Smooth muscle cell (in vitro differentiated cells): ENCODE results near the gene ATP8A2. TPM values are rescaled to one million over a fixed set of nuclear protein-coding genes. Genes with fewer than 3 reads are reported as not detected.

Experiments
- DNase-seq: peaks from one replicate; lab custom pipeline; 2025; ENCODE audit not compliant: unreplicated experiment; lab: John Stamatoyannopoulos, UW
- H2AFZ ChIP-seq: fragments of 200-600 bp; sonication (generic); 2 replicates; pipeline ENCODE4 v1.6.0; 2016; ENCODE audit warnings: antibody characterized with exemption, low read depth, mild to moderate bottlenecking
- H3F3A ChIP-seq: fragments of 200-600 bp; sonication (generic); 2 replicates; pipeline ENCODE4 v1.6.0; 2017; ENCODE audit warnings: antibody characterized with exemption, low read depth
- H3K27ac ChIP-seq: fragments of 200-600 bp; sonication (generic); 2 replicates; pipeline ENCODE4 v1.5.1; 2016; ENCODE audit warnings: low read depth, mild to moderate bottlenecking
- H3K27me3 ChIP-seq: fragments of 200-600 bp; sonication (generic); 2 replicates; pipeline ENCODE4 v1.6.1; 2016; ENCODE audit warnings: low read depth, mild to moderate bottlenecking
- H3K36me3 ChIP-seq: fragments of 200-600 bp; sonication (generic); 2 replicates; pipeline ENCODE4 v1.5.1; 2016; ENCODE audit warnings: low read depth
- H3K4me1 ChIP-seq: fragments of 200-600 bp; sonication (generic); 2 replicates; pipeline ENCODE4 v1.5.1; 2016; ENCODE audit warnings: low read depth
- H3K4me2 ChIP-seq: fragments of 200-600 bp; sonication (generic); 2 replicates; pipeline ENCODE4 v1.6.0; 2016; ENCODE audit warnings: mild to moderate bottlenecking
- H3K4me3 ChIP-seq: fragments of 200-600 bp; sonication (generic); 2 replicates; pipeline ENCODE4 v1.5.1; 2016; ENCODE audit warnings: mild to moderate bottlenecking
- H3K79me2 ChIP-seq: fragments of 200-600 bp; sonication (generic); 2 replicates; pipeline ENCODE4 v1.6.0; 2016; ENCODE audit warnings: low read depth, mild to moderate bottlenecking
- H3K9ac ChIP-seq: fragments of 200-600 bp; sonication (generic); 2 replicates; pipeline ENCODE4 v1.6.0; 2016; ENCODE audit warnings: low read depth
- H3K9me3 ChIP-seq: fragments of 200-600 bp; sonication (generic); replicated peaks from 2 replicates; pipeline ENCODE4 v1.5.1; 2016; ENCODE audit warnings: low read depth
- H4K20me1 ChIP-seq: fragments of 200-600 bp; sonication (generic); 2 replicates; pipeline ENCODE4 v1.6.0; 2016; ENCODE audit warnings: low read depth
- WGBS: methylation state at CpG from one replicate; pipeline ENCODE4 v1.1.7; 2016; ENCODE audit warnings: low lambda C conversion rate; 5-methylcytosine and 5-hydroxymethylcytosine counted together
- polyA plus RNA-seq: library from polyadenylated mRNA; unstranded; fragments of >200 nt; fragmentation: Nextera tagmentation; extraction: Ambion mirVana; gene quantifications from 2 replicates; pipeline ENCODE4 v1.2.1, GENCODE V29; 2016
- total RNA-seq: library from RNA; depleted of rRNA; stranded (reverse); fragments of >200 nt; gene quantifications from 2 replicates; pipeline ENCODE4 v1.2.3, GENCODE V29; 2014
- TF ChIP-seq, protein P1 (sequence below): fragments of 200-600 bp; sonication (generic); IDR thresholded peaks from 2 replicates; pipeline ENCODE4 v1.5.1; 2017; ENCODE audit warnings: borderline replicate concordance, mild to moderate bottlenecking, antibody characterized with exemption; ENCODE audit not compliant: insufficient read depth, poor library complexity, severe bottlenecking

ATP8A2 gene
- total and polyA plus RNA-seq, 2 experiments from 2014 or later, result under 0.01 to 0.06 TPM

DNA sequence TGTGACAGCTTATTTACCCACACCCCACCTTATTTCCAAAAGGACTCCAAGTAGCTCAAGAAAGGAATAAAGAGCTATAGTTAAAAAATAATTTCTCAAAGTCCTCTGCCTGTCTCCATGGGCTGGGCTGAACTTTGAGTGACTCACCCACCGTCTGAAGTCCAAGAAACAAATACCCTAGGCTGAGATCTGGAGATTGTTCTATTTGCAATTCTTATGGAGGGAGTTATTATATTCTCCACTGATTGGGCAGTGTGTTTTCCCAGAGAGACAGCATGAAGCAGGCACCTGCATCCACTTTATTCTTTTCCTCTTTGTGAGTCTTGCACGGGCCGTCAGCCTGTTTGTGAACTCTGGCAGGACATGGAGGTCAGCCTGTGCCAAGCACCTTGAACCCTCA is 616.9 kb downstream of the ATP8A2 start:
- Histone ChIP-seq H2AFZ (no peak overlapping the region), H3K27me3 (no peaks in the 10 kb centered on the region), H3K4me3 (no peak overlapping the region), H3K27ac (no peak overlapping the region), H3K4me2 (no peak overlapping the region), H4K20me1 (no peaks in the 10 kb centered on the region), H3K4me1 (peaks cover 9% of the 10 kb centered on the region), H3F3A (no peaks in the 10 kb centered on the region), H3K36me3 (no peaks in the 10 kb centered on the region), H3K9me3 (no peaks in the 10 kb centered on the region), H3K79me2 (no peaks in the 10 kb centered on the region), H3K9ac (no peak overlapping the region)
- DNase-seq, result no peak
- TF ChIP-seq, protein P1, sequence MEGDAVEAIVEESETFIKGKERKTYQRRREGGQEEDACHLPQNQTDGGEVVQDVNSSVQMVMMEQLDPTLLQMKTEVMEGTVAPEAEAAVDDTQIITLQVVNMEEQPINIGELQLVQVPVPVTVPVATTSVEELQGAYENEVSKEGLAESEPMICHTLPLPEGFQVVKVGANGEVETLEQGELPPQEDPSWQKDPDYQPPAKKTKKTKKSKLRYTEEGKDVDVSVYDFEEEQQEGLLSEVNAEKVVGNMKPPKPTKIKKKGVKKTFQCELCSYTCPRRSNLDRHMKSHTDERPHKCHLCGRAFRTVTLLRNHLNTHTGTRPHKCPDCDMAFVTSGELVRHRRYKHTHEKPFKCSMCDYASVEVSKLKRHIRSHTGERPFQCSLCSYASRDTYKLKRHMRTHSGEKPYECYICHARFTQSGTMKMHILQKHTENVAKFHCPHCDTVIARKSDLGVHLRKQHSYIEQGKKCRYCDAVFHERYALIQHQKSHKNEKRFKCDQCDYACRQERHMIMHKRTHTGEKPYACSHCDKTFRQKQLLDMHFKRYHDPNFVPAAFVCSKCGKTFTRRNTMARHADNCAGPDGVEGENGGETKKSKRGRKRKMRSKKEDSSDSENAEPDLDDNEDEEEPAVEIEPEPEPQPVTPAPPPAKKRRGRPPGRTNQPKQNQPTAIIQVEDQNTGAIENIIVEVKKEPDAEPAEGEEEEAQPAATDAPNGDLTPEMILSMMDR, result no peak
- 72% methylated on average over 3 of the region's 3 CpGs for WGBS

DNA sequence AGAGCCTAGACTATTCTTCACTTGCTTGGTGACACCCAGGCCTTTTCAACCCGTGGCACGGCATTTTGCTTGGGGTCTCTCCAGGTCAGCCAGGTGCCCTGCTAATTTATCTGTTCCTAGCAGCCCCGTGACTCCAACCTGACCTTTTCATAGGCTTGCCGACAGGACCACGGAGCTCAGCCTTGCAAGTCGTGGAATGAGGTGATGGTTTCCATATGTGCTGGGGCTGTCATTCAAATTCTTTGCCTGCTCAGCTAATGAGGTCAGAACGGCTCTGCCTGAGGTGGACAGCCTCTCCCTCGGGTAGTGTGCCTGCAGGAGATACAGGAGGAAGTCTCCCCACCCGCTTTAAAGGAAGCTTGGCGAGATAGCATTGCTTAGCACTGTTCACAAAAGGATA is 619.0 kb downstream of the ATP8A2 start:
- DNase-seq, result no peak
- Histone ChIP-seq H3F3A (no peaks in the 10 kb centered on the region), H3K9me3 (peaks cover 6% of the 10 kb centered on the region), H3K27ac (no peak overlapping the region), H3K36me3 (no peaks in the 10 kb centered on the region), H2AFZ (no peak overlapping the region), H3K4me2 (no peak overlapping the region), H3K27me3 (no peaks in the 10 kb centered on the region), H4K20me1 (no peaks in the 10 kb centered on the region), H3K9ac (no peak overlapping the region), H3K4me1 (peaks cover 9% of the 10 kb centered on the region), H3K4me3 (no peak overlapping the region), H3K79me2 (no peaks in the 10 kb centered on the region)
- 56% methylated on average over 10 of the region's 10 CpGs for WGBS
- TF ChIP-seq, protein P1, result no peak

GRCh38 chr13:25992076-25992475 is 620.3 kb downstream of the ATP8A2 start:
- Histone ChIP-seq H3K4me2 (no peak overlapping the region), H3K27ac (no peak overlapping the region), H3K4me3 (no peak overlapping the region), H3K79me2 (no peaks in the 10 kb centered on the region), H3K9ac (no peak overlapping the region), H3K36me3 (no peaks in the 10 kb centered on the region), H3F3A (no peaks in the 10 kb centered on the region), H2AFZ (no peak overlapping the region), H3K27me3 (no peaks in the 10 kb centered on the region), H4K20me1 (no peaks in the 10 kb centered on the region), H3K4me1 (peaks cover 9% of the 10 kb centered on the region), H3K9me3 (peaks cover 6% of the 10 kb centered on the region)
- TF ChIP-seq, protein P1, result no peak
- no peak for DNase-seq
- WGBS, result 79% methylated on average over 1 of the region's 1 CpG
